Measurements from ENCODE around the gene PDSS2. TPM values are rescaled to one million over a fixed set of nuclear protein-coding genes. Genes with fewer than 3 reads are reported as not detected.

Gene PDSS2
- total RNA-seq, 1 donor from 2014 or later = 14.9 TPM

GRCh38 chr6:107439406-107439805, 20.0 kb downstream of the PDSS2 start:
- TF ChIP-seq EZH2 (IDR thresholded peaks at IDR 0.05) = no peak
- TF ChIP-seq, protein P1, sequence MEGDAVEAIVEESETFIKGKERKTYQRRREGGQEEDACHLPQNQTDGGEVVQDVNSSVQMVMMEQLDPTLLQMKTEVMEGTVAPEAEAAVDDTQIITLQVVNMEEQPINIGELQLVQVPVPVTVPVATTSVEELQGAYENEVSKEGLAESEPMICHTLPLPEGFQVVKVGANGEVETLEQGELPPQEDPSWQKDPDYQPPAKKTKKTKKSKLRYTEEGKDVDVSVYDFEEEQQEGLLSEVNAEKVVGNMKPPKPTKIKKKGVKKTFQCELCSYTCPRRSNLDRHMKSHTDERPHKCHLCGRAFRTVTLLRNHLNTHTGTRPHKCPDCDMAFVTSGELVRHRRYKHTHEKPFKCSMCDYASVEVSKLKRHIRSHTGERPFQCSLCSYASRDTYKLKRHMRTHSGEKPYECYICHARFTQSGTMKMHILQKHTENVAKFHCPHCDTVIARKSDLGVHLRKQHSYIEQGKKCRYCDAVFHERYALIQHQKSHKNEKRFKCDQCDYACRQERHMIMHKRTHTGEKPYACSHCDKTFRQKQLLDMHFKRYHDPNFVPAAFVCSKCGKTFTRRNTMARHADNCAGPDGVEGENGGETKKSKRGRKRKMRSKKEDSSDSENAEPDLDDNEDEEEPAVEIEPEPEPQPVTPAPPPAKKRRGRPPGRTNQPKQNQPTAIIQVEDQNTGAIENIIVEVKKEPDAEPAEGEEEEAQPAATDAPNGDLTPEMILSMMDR (IDR thresholded peaks at IDR 0.05) = no peak
- no peak for TF ChIP-seq EZH2phosphoT487 (IDR thresholded peaks at IDR 0.05)
- DNase-seq (ENCODE audit: low spot score) = no peak
- Histone ChIP-seq H3K27ac (no peak overlapping the region), H3F3A (ENCODE audit: low read depth) (no peaks in the 10 kb centered on the region), H3K36me3 (no peaks in the 10 kb centered on the region), H3K9me3 (ENCODE audit: low read depth) (no peaks in the 10 kb centered on the region), H3K79me2 (ENCODE audit: low read depth) (peaks cover 5% of the 10 kb centered on the region), H3K4me1 (no peaks in the 10 kb centered on the region), H3K4me2 (no peak overlapping the region), H3K27me3 (no peaks in the 10 kb centered on the region), H3K4me3 (no peak overlapping the region), H4K20me1 (ENCODE audit: low read depth) (no peaks in the 10 kb centered on the region), H3K9ac (no peak overlapping the region), H2AFZ (replicated peaks) (no peak overlapping the region)
- no peaks in the 10 kb centered on the region for H3K27me3 Mint-ChIP-seq (ENCODE audit: insufficient read depth, low read depth)
- H3K4me3 Mint-ChIP-seq = no peak overlapping the region
- no peaks in the 10 kb centered on the region for H3K36me3 Mint-ChIP-seq
- no peak overlapping the region for H3K27ac Mint-ChIP-seq
- H3K4me1 Mint-ChIP-seq = no peaks in the 10 kb centered on the region
- no peaks in the 10 kb centered on the region for H3K9me3 Mint-ChIP-seq

DNA sequence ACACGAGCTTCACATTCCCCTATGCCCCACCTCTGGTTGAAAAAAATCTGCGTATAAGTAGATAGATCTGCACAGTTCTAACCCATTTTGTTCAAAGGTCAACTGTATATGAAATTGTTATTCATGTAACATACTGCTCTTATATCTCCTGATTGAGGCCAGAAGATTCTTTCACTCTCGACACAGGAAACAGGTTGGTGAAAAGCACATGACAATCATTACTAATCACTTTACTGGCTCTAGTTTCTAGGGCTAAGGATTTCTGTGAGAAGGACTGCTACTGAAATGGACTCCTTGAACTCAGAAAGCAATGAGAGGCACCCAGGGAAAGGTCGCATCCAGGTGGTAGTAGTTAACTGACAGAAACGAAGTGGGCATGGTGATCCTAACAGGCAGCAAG, 21.7 kb downstream of the PDSS2 start:
- Mint-ChIP-seq H3K4me3 (no peak overlapping the region), H3K4me1 (no peaks in the 10 kb centered on the region), H3K36me3 (no peaks in the 10 kb centered on the region), H3K27me3 (ENCODE audit: insufficient read depth, low read depth) (no peaks in the 10 kb centered on the region), H3K9me3 (peaks cover 5% of the 10 kb centered on the region), H3K27ac (no peak overlapping the region)
- Histone ChIP-seq H3K9me3 (ENCODE audit: low read depth) (no peaks in the 10 kb centered on the region), H3K27me3 (no peaks in the 10 kb centered on the region), H3K79me2 (ENCODE audit: low read depth) (peaks cover 18% of the 10 kb centered on the region), H4K20me1 (ENCODE audit: low read depth) (no peaks in the 10 kb centered on the region), H3K36me3 (no peaks in the 10 kb centered on the region), H3K4me3 (no peak overlapping the region), H2AFZ (replicated peaks) (no peak overlapping the region), H3K9ac (no peak overlapping the region), H3F3A (ENCODE audit: low read depth) (no peaks in the 10 kb centered on the region), H3K27ac (no peak overlapping the region), H3K4me1 (no peaks in the 10 kb centered on the region), H3K4me2 (no peak overlapping the region)
- TF ChIP-seq EZH2phosphoT487 (IDR thresholded peaks at IDR 0.05) (no peak), EZH2 (IDR thresholded peaks at IDR 0.05) (no peak)
- TF ChIP-seq, protein P1 (IDR thresholded peaks at IDR 0.05) = no peak
- DNase-seq (ENCODE audit: low spot score) = no peak

DNA sequence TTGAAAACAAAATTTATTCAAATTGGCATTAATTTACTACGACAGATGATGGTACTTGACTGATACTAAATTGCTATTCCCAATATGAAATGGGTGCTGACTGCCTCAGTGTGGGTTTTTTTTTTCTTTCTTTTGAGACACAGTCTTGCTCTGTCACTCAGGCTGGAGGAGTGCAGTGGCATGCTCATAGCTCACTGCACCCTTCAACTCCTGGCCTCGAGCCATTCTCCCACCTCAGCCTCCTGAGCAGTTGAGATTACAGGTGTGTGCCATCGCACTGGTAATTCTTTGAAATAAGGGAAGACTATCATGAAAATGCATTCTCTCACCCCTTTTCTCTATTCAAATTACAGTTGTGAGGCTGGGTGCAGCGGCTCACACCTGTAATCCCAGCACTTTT, 22.5 kb downstream of the PDSS2 start:
- Mint-ChIP-seq H3K36me3 (no peaks in the 10 kb centered on the region), H3K27me3 (ENCODE audit: insufficient read depth, low read depth) (no peaks in the 10 kb centered on the region), H3K27ac (no peak overlapping the region), H3K9me3 (peaks cover 8% of the 10 kb centered on the region), H3K4me1 (no peaks in the 10 kb centered on the region), H3K4me3 (no peak overlapping the region)
- H3K4me2 ChIP-seq = no peak overlapping the region
- no peak overlapping the region for H3K4me3 ChIP-seq
- no peaks in the 10 kb centered on the region for H3K4me1 ChIP-seq
- H3F3A ChIP-seq (ENCODE audit: low read depth) = no peaks in the 10 kb centered on the region
- no peaks in the 10 kb centered on the region for H3K9me3 ChIP-seq (ENCODE audit: low read depth)
- no peak for TF ChIP-seq EZH2phosphoT487 (IDR thresholded peaks at IDR 0.05)
- TF ChIP-seq, protein P1 (IDR thresholded peaks at IDR 0.05) = no peak
- TF ChIP-seq EZH2 (IDR thresholded peaks at IDR 0.05) = no peak
- H3K27ac ChIP-seq = no peak overlapping the region
- H4K20me1 ChIP-seq (ENCODE audit: low read depth) = no peaks in the 10 kb centered on the region
- peaks cover 18% of the 10 kb centered on the region for H3K79me2 ChIP-seq (ENCODE audit: low read depth)
- H2AFZ ChIP-seq (replicated peaks) = no peak overlapping the region
- no peaks in the 10 kb centered on the region for H3K36me3 ChIP-seq
- no peaks in the 10 kb centered on the region for H3K27me3 ChIP-seq
- no peak overlapping the region for H3K9ac ChIP-seq
- no peak for DNase-seq (ENCODE audit: low spot score)
